Omental fat pad (tissue), 4 donors: ENCODE data around the gene RDH11. TPM values are rescaled to one million over a fixed set of nuclear protein-coding genes. Genes with fewer than 3 reads are reported as not detected.

ENCODE experiments used
- ATAC-seq: fragments of 150-250 bp; one replicate; pipeline ENCODE4 v1.9.1; 2016; ENCODE audit warnings: mild to moderate bottlenecking, moderate library complexity; ENCODE audit not compliant: low FRiP score
- DNase-seq: peaks from one replicate; pipeline ENCODE4 v3.0.0-alpha.2; 2019; ENCODE audit warnings: low spot score
- total RNA-seq, 4 donors: library from RNA; depleted of rRNA; stranded (reverse); fragments of >200 nt; gene quantifications; one replicate each; pipeline ENCODE4 v1.1.0, GENCODE V29; 2016
- TF ChIP-seq, protein P1 (sequence below), 3 donors: fragments of 450-650 bp; IDR thresholded peaks; one replicate each; pipeline ENCODE4 v1.5.1; 2016 to 2017; ENCODE audit warnings: antibody characterized with exemption in 3 of 3, mild to moderate bottlenecking in 3 of 3, moderate library complexity in 2 of 3

RDH11 gene
- total RNA-seq, 4 donors from 2014 or later: 29.4 to 38.8 (median 35.3) TPM

DNA sequence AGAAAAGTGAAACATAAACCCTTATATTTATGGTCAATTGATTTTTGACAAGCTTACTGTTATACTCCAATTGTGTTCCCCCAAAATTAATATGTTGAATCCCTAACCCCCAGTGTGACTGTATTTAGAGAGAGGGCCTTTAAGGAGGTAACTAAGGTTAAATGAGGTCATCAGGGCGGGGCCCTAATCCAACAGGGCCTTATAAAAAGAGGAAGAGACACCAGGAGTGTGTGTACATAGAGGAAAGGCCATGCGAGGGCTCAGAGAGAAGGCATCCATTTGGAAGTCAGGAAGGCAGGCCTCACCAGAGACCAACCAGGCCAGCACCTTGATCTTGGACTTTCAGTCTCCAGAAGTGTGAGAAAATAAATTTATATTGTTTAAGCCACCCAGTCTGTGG is 14.6 kb downstream of the RDH11 start:
- no peak for DNase-seq
- no peak for ATAC-seq
- TF ChIP-seq, protein P1, sequence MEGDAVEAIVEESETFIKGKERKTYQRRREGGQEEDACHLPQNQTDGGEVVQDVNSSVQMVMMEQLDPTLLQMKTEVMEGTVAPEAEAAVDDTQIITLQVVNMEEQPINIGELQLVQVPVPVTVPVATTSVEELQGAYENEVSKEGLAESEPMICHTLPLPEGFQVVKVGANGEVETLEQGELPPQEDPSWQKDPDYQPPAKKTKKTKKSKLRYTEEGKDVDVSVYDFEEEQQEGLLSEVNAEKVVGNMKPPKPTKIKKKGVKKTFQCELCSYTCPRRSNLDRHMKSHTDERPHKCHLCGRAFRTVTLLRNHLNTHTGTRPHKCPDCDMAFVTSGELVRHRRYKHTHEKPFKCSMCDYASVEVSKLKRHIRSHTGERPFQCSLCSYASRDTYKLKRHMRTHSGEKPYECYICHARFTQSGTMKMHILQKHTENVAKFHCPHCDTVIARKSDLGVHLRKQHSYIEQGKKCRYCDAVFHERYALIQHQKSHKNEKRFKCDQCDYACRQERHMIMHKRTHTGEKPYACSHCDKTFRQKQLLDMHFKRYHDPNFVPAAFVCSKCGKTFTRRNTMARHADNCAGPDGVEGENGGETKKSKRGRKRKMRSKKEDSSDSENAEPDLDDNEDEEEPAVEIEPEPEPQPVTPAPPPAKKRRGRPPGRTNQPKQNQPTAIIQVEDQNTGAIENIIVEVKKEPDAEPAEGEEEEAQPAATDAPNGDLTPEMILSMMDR (IDR thresholded peaks at IDR 0.05): no peak

DNA sequence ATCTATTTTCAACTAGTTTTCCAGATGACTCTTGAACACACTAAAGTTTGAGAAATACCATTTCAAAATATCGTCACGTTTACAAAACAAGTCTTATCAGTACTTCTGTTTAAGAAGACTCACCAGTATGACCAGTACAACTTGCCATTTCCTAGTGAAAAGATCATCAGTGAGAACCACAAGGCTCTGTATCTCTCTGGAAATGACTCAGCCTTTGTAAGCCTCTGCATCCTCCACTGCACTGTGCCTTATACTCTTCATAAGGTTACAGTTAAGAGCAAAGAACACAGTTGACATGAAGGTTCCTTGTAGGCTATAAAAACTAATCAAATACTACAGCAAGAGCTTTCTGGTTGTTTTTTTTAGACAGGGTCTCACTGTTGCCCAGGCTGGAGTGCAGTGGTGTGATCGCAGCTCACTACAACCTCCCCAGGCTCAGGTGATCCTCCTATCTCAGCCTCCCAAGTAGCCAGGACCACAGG is 15.4 kb downstream of the RDH11 start:
- TF ChIP-seq, protein P1 (IDR thresholded peaks at IDR 0.05): no peak
- ATAC-seq (no peak), DNase-seq (no peak)

DNA sequence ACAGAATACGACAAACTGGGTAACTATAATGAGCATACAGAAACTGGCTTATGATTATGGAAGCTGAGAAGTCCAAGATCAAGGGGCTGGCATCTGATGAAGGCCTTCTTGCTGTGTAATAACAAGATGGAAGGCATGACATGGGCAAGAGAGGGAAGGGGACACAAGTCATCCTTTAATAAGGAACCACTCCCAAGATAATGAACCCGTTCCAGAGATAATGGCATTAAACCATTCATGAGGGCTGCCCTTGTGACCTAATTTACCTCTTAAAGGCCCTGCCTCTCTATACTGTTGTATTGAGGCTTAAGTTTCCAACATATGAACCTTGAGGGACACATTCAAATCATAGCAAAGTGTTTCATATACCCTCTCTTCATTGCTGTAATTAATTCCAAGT is 16.6 kb downstream of the RDH11 start:
- ATAC-seq: no peak
- TF ChIP-seq, protein P1 (IDR thresholded peaks at IDR 0.05): no peak
- DNase-seq: no peak

DNA sequence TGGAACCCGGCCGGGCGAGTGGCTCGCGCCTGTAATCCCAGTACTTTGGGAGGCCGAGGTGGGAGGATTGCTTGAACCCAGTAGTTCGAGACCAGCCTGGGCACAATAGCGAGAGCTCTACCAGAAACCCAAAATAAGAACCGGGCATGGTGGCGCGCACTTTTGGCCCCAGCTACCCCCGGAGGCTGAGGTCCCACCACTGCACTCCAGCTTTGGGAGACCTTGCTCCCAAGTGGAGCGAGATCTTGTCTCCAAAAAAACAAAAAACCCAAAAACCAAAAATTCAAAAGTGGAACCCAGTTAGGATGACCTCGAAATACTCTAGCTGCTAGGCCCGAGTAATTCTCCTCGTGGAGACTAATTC is 20.4 kb downstream of the RDH11 start:
- TF ChIP-seq, protein P1 (IDR thresholded peaks at IDR 0.05): no peak
- ATAC-seq (no peak), DNase-seq (no peak)

DNA sequence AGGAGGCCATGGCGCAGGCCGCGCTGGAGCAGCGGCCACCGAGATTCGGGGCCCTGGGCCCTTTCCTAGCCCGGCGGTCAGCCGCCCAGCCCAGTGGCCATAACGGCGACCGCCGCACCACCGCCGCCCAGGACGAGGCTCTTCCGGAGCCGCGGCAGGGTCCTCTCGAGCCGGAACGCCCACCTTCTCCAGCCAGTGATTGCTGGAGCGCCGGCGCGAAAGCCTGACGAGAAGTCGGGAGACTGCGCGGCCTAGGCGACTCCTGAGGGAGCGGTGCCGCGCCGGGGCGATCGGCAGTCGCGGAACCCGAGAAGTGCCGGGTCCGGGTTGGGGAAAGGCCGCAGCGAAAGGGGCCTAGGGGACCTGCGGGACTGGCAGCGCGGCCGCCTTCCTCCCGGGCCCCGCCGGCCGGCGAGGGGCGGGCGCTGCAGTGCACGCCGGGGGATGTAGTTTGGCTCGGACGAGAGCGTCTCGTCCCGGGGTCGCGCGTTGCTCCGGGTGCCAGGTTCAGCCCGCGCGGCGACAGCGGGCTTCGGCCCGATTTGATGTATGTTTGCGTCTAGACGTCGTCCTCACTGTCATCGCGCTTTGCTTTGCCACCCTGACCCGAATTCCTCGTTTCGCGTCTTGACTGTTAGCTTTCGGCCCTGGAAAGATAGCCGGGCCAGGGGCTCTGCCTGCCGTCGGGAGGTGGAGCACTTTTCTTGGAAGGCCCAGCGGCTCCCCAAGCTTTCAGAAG is 20.9 kb downstream of the RDH11 start, which contains the start of gene VTI1B:
VTI1B (minus strand) TSS at position 153 of the 739 bp plus-strand sequence; CDS start at position 10, 143 bp downstream.
- DNase-seq: no peak
- TF ChIP-seq, protein P1 (IDR thresholded peaks at IDR 0.05): no peak
- peak; percentile 96 for ATAC-seq

DNA sequence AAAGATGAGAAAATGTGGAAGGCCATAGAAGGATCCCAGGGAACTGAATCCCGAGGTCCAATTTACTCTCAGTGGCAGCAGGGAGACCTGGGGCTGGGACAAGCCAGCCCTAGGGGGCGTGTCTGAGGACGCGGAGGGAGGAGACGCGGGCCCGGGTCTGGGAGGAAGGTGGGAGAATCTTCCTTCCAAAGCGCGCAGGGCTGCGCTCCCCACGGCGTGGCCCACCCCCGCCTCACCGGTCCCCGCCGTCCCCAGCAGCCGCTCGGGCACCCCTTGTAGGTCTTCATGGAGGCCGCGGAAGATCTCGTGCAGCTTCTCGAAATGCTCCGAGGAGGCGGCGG is 21.5 kb downstream of the RDH11 start:
- peak; percentile 60 for ATAC-seq
- TF ChIP-seq, protein P1 (IDR thresholded peaks at IDR 0.05): no peak
- DNase-seq: peak; percentile 36

DNA sequence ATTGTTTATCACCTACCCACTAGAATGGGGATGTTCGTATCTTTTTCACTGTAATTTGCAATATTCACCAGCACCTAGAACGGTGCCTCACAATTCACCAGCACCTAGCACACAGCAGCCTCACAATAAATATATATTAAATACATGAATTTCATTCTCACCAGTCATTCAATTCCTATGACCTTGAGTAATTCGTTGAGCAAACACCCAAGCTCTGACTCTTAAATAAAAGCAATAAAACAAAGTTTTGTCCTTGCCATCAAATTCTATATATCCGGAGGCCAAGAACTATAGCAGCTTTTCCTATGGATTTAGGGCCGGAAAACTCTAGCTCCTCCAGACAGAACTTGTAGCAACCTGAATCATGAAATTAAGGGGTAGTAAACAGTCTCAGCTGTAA is 22.1 kb downstream of the RDH11 start:
- TF ChIP-seq, protein P1 (IDR thresholded peaks at IDR 0.05): no peak
- ATAC-seq (no peak), DNase-seq (no peak)
